Smooth muscle cell (in vitro differentiated cells): ENCODE results near the gene SCIMP. TPM values are rescaled to one million over a fixed set of nuclear protein-coding genes. Genes with fewer than 3 reads are reported as not detected.
"Not testable (repeated sequence)": the region's sequence is repeated elsewhere in the genome, so short reads cannot be mapped to it uniquely, and the experiment has no call there.

Experiments
- DNase-seq: peaks from one replicate; lab custom pipeline; 2025; ENCODE audit not compliant: unreplicated experiment; lab: John Stamatoyannopoulos, UW
- H2AFZ ChIP-seq: fragments of 200-600 bp; sonication (generic); 2 replicates; pipeline ENCODE4 v1.6.0; 2016; ENCODE audit warnings: antibody characterized with exemption, low read depth, mild to moderate bottlenecking
- H3F3A ChIP-seq: fragments of 200-600 bp; sonication (generic); 2 replicates; pipeline ENCODE4 v1.6.0; 2017; ENCODE audit warnings: antibody characterized with exemption, low read depth
- H3K27ac ChIP-seq: fragments of 200-600 bp; sonication (generic); 2 replicates; pipeline ENCODE4 v1.5.1; 2016; ENCODE audit warnings: low read depth, mild to moderate bottlenecking
- H3K27me3 ChIP-seq: fragments of 200-600 bp; sonication (generic); 2 replicates; pipeline ENCODE4 v1.6.1; 2016; ENCODE audit warnings: low read depth, mild to moderate bottlenecking
- H3K36me3 ChIP-seq: fragments of 200-600 bp; sonication (generic); 2 replicates; pipeline ENCODE4 v1.5.1; 2016; ENCODE audit warnings: low read depth
- H3K4me1 ChIP-seq: fragments of 200-600 bp; sonication (generic); 2 replicates; pipeline ENCODE4 v1.5.1; 2016; ENCODE audit warnings: low read depth
- H3K4me2 ChIP-seq: fragments of 200-600 bp; sonication (generic); 2 replicates; pipeline ENCODE4 v1.6.0; 2016; ENCODE audit warnings: mild to moderate bottlenecking
- H3K4me3 ChIP-seq: fragments of 200-600 bp; sonication (generic); 2 replicates; pipeline ENCODE4 v1.5.1; 2016; ENCODE audit warnings: mild to moderate bottlenecking
- H3K79me2 ChIP-seq: fragments of 200-600 bp; sonication (generic); 2 replicates; pipeline ENCODE4 v1.6.0; 2016; ENCODE audit warnings: low read depth, mild to moderate bottlenecking
- H3K9ac ChIP-seq: fragments of 200-600 bp; sonication (generic); 2 replicates; pipeline ENCODE4 v1.6.0; 2016; ENCODE audit warnings: low read depth
- H3K9me3 ChIP-seq: fragments of 200-600 bp; sonication (generic); replicated peaks from 2 replicates; pipeline ENCODE4 v1.5.1; 2016; ENCODE audit warnings: low read depth
- H4K20me1 ChIP-seq: fragments of 200-600 bp; sonication (generic); 2 replicates; pipeline ENCODE4 v1.6.0; 2016; ENCODE audit warnings: low read depth
- WGBS: methylation state at CpG from one replicate; pipeline ENCODE4 v1.1.7; 2016; ENCODE audit warnings: low lambda C conversion rate; 5-methylcytosine and 5-hydroxymethylcytosine counted together
- polyA plus RNA-seq: library from polyadenylated mRNA; unstranded; fragments of >200 nt; fragmentation: Nextera tagmentation; extraction: Ambion mirVana; gene quantifications from 2 replicates; pipeline ENCODE4 v1.2.1, GENCODE V29; 2016
- total RNA-seq: library from RNA; depleted of rRNA; stranded (reverse); fragments of >200 nt; gene quantifications from 2 replicates; pipeline ENCODE4 v1.2.3, GENCODE V29; 2014
- TF ChIP-seq, protein P1 (sequence below): fragments of 200-600 bp; sonication (generic); IDR thresholded peaks from 2 replicates; pipeline ENCODE4 v1.5.1; 2017; ENCODE audit warnings: borderline replicate concordance, mild to moderate bottlenecking, antibody characterized with exemption; ENCODE audit not compliant: insufficient read depth, poor library complexity, severe bottlenecking

Gene SCIMP
- total and polyA plus RNA-seq, 2 experiments from 2014 or later = 0.07 TPM; not detected in 1

DNA sequence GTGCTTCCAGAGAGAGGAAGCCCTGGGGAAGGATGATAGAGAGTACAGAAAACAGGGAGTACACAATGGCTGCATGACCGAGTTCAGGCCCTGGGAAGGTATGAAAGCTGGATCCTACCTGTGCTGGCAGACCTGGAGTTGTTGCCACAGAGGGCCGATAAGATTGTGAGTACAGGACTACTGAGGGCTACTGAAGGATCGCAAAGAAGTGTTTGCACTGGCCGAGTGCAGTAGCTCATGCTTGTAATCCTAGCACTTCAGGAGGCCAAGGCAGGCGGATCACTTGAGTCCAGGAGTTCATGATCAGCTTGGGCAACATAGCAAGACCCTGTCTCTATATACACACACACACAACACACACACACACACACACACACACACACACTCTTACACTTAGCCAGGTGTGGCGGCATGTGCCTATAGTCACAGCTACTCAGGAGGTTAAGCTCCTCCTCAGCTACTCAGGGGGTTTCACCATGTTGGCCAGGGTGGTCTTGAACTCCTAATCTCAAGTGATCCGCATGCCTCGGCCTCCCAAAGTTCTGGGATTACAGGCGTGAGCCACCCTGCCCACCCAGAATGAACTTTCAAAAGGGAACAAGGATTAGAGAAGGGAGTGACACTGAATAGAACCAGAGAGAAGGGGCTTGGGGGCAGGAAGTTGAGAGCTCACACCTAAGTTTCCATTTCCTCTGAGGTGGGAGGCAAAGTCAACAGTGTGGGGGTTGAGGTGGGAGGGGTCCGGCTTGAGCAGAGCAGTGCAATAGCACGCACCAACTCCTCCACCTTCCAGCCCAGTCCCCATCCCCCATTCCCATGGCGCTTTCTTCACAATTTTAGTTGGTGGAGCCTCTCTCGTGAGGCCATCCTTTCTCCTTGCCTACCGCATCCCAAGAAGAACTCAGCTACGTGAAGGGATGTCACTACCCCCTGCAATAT lies 7.5 kb downstream of the SCIMP start:
- Histone ChIP-seq H3K9ac (no peak overlapping the region), H3K4me3 (no peak overlapping the region), H3K79me2 (no peaks in the 10 kb centered on the region), H3K4me1 (no peaks in the 10 kb centered on the region), H4K20me1 (no peaks in the 10 kb centered on the region), H3K27me3 (no peaks in the 10 kb centered on the region), H3F3A (no peaks in the 10 kb centered on the region), H3K36me3 (no peaks in the 10 kb centered on the region), H2AFZ (no peak overlapping the region), H3K27ac (no peak overlapping the region), H3K4me2 (no peak overlapping the region), H3K9me3 (no peaks in the 10 kb centered on the region)
- DNase-seq = no peak
- TF ChIP-seq, protein P1, sequence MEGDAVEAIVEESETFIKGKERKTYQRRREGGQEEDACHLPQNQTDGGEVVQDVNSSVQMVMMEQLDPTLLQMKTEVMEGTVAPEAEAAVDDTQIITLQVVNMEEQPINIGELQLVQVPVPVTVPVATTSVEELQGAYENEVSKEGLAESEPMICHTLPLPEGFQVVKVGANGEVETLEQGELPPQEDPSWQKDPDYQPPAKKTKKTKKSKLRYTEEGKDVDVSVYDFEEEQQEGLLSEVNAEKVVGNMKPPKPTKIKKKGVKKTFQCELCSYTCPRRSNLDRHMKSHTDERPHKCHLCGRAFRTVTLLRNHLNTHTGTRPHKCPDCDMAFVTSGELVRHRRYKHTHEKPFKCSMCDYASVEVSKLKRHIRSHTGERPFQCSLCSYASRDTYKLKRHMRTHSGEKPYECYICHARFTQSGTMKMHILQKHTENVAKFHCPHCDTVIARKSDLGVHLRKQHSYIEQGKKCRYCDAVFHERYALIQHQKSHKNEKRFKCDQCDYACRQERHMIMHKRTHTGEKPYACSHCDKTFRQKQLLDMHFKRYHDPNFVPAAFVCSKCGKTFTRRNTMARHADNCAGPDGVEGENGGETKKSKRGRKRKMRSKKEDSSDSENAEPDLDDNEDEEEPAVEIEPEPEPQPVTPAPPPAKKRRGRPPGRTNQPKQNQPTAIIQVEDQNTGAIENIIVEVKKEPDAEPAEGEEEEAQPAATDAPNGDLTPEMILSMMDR = no peak
- WGBS = 93% methylated on average over 15 of the region's 15 CpGs

DNA sequence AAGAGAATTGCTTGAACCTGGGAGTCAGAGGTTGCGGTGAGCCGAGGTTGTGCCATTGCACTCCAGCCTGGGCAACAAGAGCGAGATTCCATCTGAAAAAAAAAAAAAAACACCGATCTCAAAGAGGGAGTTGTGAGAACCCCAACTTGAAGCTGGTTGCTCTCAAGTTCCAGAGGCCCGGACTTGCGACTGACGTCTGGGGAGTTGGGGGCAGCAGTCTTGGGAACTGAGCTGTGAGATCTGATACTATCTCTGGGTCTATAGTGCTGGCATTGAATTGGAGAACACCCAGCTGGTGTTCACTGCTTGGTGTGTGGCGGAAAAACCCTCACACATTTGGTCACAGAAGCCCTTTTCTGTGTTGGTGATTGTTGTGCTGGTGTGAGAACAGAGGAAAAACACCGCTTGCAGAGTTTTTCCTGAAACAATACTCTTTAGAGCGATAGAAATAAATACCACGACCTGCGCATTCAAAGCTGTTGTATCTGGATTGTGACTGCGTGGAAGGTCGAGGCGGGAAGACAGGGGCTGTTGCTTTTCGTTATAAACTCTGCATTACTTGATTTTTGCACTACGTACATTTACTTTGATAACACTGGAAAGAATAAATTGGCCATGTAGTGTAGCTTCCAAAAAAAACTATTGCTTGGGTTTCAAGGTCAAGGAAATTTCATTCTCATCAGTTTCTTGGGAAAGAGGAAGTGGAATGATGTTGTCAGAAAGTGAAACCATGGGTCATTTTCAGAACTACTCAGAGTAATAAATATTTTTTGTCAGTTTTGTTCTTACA lies 8.8 kb downstream of the SCIMP start:
- 90% methylated on average over 17 of the region's 17 CpGs for WGBS
- H3K4me3 ChIP-seq = no peak overlapping the region
- H4K20me1 ChIP-seq = no peaks in the 10 kb centered on the region
- no peak for DNase-seq
- no peaks in the 10 kb centered on the region for H3K4me1 ChIP-seq
- no peaks in the 10 kb centered on the region for H3K36me3 ChIP-seq
- no peaks in the 10 kb centered on the region for H3K27me3 ChIP-seq
- H3K27ac ChIP-seq = no peak overlapping the region
- H2AFZ ChIP-seq = no peak overlapping the region
- no peak overlapping the region for H3K9ac ChIP-seq
- H3K79me2 ChIP-seq = no peaks in the 10 kb centered on the region
- TF ChIP-seq, protein P1 = no peak
- no peaks in the 10 kb centered on the region for H3F3A ChIP-seq
- no peaks in the 10 kb centered on the region for H3K9me3 ChIP-seq
- H3K4me2 ChIP-seq = no peak overlapping the region

DNA sequence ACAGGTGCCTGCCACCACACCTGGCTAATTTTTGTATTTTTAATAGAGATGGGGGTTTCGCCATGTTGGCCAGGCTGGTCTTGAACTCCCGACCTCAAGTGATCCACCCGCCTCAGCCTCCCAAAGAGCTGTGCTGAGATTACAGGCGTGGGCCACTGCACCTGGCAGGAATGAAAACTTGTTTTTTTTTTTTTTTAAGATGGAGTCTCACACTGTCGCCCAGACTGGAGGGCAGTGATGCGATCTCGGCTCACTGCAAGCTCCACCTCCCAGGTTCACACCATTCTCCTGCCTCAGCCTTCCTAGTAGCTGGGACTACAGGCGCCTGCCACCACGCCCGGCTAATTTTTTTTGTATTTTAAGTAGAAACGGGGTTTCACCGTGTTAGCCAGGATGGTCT lies 12.7 kb downstream of the SCIMP start:
- H3F3A ChIP-seq, H3K36me3 ChIP-seq: not testable (repeated sequence)
- 96% methylated on average over 12 of the region's 12 CpGs for WGBS

DNA sequence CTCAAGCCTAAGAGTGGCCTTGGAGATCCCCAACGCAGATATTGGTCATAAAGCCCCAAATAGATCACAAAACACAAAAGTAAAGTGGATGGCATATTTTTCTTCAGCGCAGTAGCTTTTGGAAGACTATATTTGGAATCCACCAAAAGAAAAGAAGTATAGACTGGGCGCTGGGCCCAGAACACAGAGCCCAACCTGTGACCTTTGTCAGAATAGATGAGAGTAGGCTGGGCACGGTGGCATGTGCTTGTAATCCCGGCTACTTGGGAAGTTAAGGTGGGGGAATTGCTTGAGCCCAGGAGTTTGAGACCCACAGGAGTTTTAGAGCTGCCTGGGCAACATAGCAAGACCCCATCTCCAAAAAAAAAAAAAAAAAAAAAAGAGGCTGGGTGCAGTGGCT lies 14.6 kb downstream of the SCIMP start:
- H3K9ac ChIP-seq = no peak overlapping the region
- DNase-seq = no peak
- H3K27ac ChIP-seq = no peak overlapping the region
- no peak overlapping the region for H3K4me2 ChIP-seq
- 89% methylated on average over 5 of the region's 5 CpGs for WGBS
- H3K9me3 ChIP-seq = no peaks in the 10 kb centered on the region
- TF ChIP-seq, protein P1 = no peak
- no peaks in the 10 kb centered on the region for H3K79me2 ChIP-seq
- no peaks in the 10 kb centered on the region for H3F3A ChIP-seq
- H4K20me1 ChIP-seq = no peaks in the 10 kb centered on the region
- H3K27me3 ChIP-seq = no peaks in the 10 kb centered on the region
- no peak overlapping the region for H3K4me3 ChIP-seq
- H2AFZ ChIP-seq = no peak overlapping the region
- H3K36me3 ChIP-seq = no peaks in the 10 kb centered on the region
- no peaks in the 10 kb centered on the region for H3K4me1 ChIP-seq

More for the DNA sequence above, 12.7 kb downstream of the SCIMP start:
- not testable (repeated sequence) for H3K4me1 ChIP-seq, H3K9ac ChIP-seq, H4K20me1 ChIP-seq, H3K4me2 ChIP-seq, H3K27me3 ChIP-seq, H2AFZ ChIP-seq, H3K27ac ChIP-seq, H3K79me2 ChIP-seq, H3K4me3 ChIP-seq, DNase-seq, H3K9me3 ChIP-seq
